GM19240 (cell line): ENCODE measurements around the gene CCL13.

Source experiments
- DNase-seq: peaks from one replicate; pipeline ENCODE4 v3.0.0; 2011; ENCODE audit warnings: low spot score; ENCODE audit not compliant: insufficient read length

The CCL13 gene

GRCh38 chr17:34363183-34363661 lies 6.9 kb downstream of the CCL13 start, which contains the start of gene CCL1:
TSS of gene CCL1 (minus strand) at chr17:34363233. CDS start at chr17:34363161, 72 bp downstream.
- no peak for DNase-seq

- no peak for DNase-seq
These were observed 8.5 kb downstream of the CCL13 start for GRCh38 chr17:34364751-34365150.

GRCh38 chr17:34365340-34365739 lies 9.1 kb downstream of the CCL13 start:
- no peak for DNase-seq

- DNase-seq = no peak
These were observed 9.7 kb downstream of the CCL13 start for GRCh38 chr17:34366010-34366409.

GRCh38 chr17:34366529-34367107 lies 10.3 kb downstream of the CCL13 start:
- no peak for DNase-seq

- DNase-seq = no peak
These were observed 11.4 kb downstream of the CCL13 start for GRCh38 chr17:34367486-34368195.

- DNase-seq = no peak
These were observed 12.1 kb downstream of the CCL13 start for GRCh38 chr17:34368196-34368945.

GRCh38 chr17:34368946-34369500 lies 12.7 kb downstream of the CCL13 start:
- DNase-seq = no peak

GRCh38 chr17:34369571-34369970 lies 13.3 kb downstream of the CCL13 start:
- no peak for DNase-seq

- no peak for DNase-seq
These were observed 14.2 kb downstream of the CCL13 start for GRCh38 chr17:34370376-34370996.

GRCh38 chr17:34370997-34371395 lies 14.7 kb downstream of the CCL13 start:
- DNase-seq = no peak

- DNase-seq = no peak
These were observed 15.3 kb downstream of the CCL13 start for GRCh38 chr17:34371405-34372100.

GRCh38 chr17:34374457-34374856 lies 18.2 kb downstream of the CCL13 start:
- no peak for DNase-seq

- no peak for DNase-seq
These were observed 19.2 kb downstream of the CCL13 start for GRCh38 chr17:34375426-34375997.

GRCh38 chr17:34377078-34377823 lies 21.0 kb downstream of the CCL13 start:
- DNase-seq = no peak

GRCh38 chr17:34378664-34379101 lies 22.4 kb downstream of the CCL13 start:
- peak; percentile 65 for DNase-seq

- no peak for DNase-seq
These were observed 23.6 kb downstream of the CCL13 start for GRCh38 chr17:34379868-34380267.

- no peak for DNase-seq
These were observed 26.4 kb downstream of the CCL13 start for GRCh38 chr17:34382621-34383124.

GRCh38 chr17:34383216-34383615 lies 26.9 kb downstream of the CCL13 start:
- DNase-seq = no peak

GRCh38 chr17:34384271-34384670 lies 28.0 kb downstream of the CCL13 start:
- no peak for DNase-seq
